Kidney (tissue), 14 donors: ENCODE measurements around the gene ZDHHC15. TPM values are rescaled to one million over a fixed set of nuclear protein-coding genes. Genes with fewer than 3 reads are reported as not detected.
"Not testable (repeated sequence)": the region's sequence is repeated elsewhere in the genome, so short reads cannot be mapped to it uniquely, and the experiment has no call there.

ENCODE experiments used
- DNase-seq, 5 donors: peaks; one replicate each; pipeline ENCODE4 v3.0.0-alpha.2; 2013 to 2020
- FAIRE-seq: peaks from 2 replicates; lab custom pipeline; 2012; peaks lifted over from hg19 to GRCh38; lab: Jason Lieb, UNC
- H3K27ac ChIP-seq, 2 donors: one replicate each; pipeline ENCODE4 v1.7.0; 2013; ENCODE audit warnings: low read depth in 2 of 2, low read length in 2 of 2, inconsistent platforms in 1 of 2
- H3K27me3 ChIP-seq: one replicate; pipeline ENCODE4 v1.7.1; 2013; ENCODE audit warnings: low read length, inconsistent platforms; ENCODE audit not compliant: control insufficient read depth, insufficient read depth
- H3K36me3 ChIP-seq, 3 donors: one replicate each; pipeline versions ENCODE4 v1.7.0 to v1.7.1; 2013; ENCODE audit warnings: low read length in 3 of 3, control low read depth in 1 of 3, inconsistent platforms in 1 of 3; ENCODE audit not compliant: insufficient read depth in 3 of 3, control insufficient read depth in 2 of 3
- H3K4me1 ChIP-seq, 3 donors: one replicate each; pipeline versions ENCODE4 v1.7.0 to v1.7.1; 2013; ENCODE audit warnings: low read length in 3 of 3, inconsistent platforms in 1 of 3, low read depth in 1 of 3; ENCODE audit not compliant: control insufficient read depth in 2 of 3, insufficient read depth in 2 of 3
- H3K4me3 ChIP-seq, 3 donors: one replicate each; pipeline versions ENCODE4 v1.7.0 to v1.8.1; 2013; ENCODE audit warnings: low read length in 3 of 3, control low read depth in 1 of 3, inconsistent platforms in 1 of 3
- H3K9ac ChIP-seq, 3 donors: one replicate each; pipeline versions ENCODE4 v1.7.0 to v1.7.1; 2013; ENCODE audit warnings: low read length in 3 of 3, control low read depth in 1 of 3, inconsistent platforms in 1 of 3
- H3K9me3 ChIP-seq, 3 donors: one replicate each; pipeline versions ENCODE4 v1.7.0 to v1.7.1; 2013; ENCODE audit warnings: low read length in 3 of 3, control low read depth in 1 of 3, inconsistent platforms in 1 of 3; ENCODE audit not compliant: control insufficient read depth in 2 of 3, insufficient read depth in 1 of 3
- intact Hi-C: fragments of 100-400 bp; cut with DNase I; formaldehyde crosslinking; loops from one replicate; pipeline ENCODE4 v1.11.1; 2022
- polyA plus RNA-seq: library from polyadenylated mRNA; stranded (reverse); fragments of 350-450 nt; fragmentation: Illumina TruSeq; extraction: RNeasy Lipid Tissue Mini Kit (QIAGEN cat#74804); gene quantifications from one replicate; pipeline ENCODE4 v1.2.3, GENCODE V29; 2014; ENCODE audit warnings: low read depth, low replicate concordance; ENCODE audit not compliant: insufficient read depth
- total RNA-seq: library from RNA; stranded (reverse); fragmentation: NEBNext Ultra II Directional; extraction: Animal tissue kit (Norgen Biotek cat#: 25700); gene quantifications from one replicate; pipeline ENCODE4 v1.2.1, GENCODE V29; 2021
- TF ChIP-seq, protein P1 (sequence below): IDR thresholded peaks from 3 replicates; pipeline ENCODE4 v1.5.1; 2012; ENCODE audit warnings: mild to moderate bottlenecking, moderate library complexity, borderline replicate concordance; ENCODE audit not compliant: insufficient read depth; ENCODE audit errors: extremely low read depth
- donor health status: control.
- donor health status: control.
- donor health status: control.
- donor health status: control.
- donor health status: control.
- donor health status: DM: yes; HTN: yes; CAD: no.
- donor health status: Normal renal cell carcinoma (clear cell type).

The ZDHHC15 gene
- total and polyA plus RNA-seq, 2 donors from 2014 or later: 1.7 to 2.6 TPM

DNA sequence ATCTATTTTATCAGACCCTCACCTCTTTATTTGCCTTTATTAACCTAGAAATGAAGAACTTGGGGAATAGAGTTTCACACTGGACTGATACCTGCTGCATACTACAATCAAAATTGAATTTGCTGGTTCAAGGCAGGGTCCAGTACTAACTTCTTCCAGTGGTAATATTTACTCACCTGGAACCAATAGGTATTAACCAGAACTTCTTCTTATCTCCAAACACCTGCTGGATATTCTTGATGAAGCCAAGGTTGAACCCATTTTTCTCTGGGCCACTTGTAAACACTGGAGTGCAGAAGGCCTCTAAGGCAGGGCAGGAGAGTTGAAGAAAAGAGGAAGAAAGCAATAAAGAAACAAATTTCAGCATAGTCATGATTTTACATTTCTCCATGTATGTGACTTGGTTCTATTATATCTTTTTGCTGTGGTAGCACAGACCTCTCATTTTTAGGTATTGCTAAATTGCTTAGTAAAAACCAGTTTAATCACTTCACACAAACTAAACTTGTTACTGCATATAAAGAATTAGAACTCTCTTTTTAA lies 101.1 kb downstream of the ZDHHC15 start:
- no peak overlapping the region for H3K9ac ChIP-seq
- DNase-seq: no peak
- FAIRE-seq: no peak
- no peaks in the 10 kb centered on the region for H3K36me3 ChIP-seq
- intact Hi-C loops: no loop called here
- TF ChIP-seq, protein P1, sequence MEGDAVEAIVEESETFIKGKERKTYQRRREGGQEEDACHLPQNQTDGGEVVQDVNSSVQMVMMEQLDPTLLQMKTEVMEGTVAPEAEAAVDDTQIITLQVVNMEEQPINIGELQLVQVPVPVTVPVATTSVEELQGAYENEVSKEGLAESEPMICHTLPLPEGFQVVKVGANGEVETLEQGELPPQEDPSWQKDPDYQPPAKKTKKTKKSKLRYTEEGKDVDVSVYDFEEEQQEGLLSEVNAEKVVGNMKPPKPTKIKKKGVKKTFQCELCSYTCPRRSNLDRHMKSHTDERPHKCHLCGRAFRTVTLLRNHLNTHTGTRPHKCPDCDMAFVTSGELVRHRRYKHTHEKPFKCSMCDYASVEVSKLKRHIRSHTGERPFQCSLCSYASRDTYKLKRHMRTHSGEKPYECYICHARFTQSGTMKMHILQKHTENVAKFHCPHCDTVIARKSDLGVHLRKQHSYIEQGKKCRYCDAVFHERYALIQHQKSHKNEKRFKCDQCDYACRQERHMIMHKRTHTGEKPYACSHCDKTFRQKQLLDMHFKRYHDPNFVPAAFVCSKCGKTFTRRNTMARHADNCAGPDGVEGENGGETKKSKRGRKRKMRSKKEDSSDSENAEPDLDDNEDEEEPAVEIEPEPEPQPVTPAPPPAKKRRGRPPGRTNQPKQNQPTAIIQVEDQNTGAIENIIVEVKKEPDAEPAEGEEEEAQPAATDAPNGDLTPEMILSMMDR: no peak
- no peaks in the 10 kb centered on the region for H3K27me3 ChIP-seq
- H3K4me3 ChIP-seq: no peak overlapping the region
- no peaks in the 10 kb centered on the region for H3K9me3 ChIP-seq
- no peaks in the 10 kb centered on the region for H3K4me1 ChIP-seq
- no peak overlapping the region for H3K27ac ChIP-seq

DNA sequence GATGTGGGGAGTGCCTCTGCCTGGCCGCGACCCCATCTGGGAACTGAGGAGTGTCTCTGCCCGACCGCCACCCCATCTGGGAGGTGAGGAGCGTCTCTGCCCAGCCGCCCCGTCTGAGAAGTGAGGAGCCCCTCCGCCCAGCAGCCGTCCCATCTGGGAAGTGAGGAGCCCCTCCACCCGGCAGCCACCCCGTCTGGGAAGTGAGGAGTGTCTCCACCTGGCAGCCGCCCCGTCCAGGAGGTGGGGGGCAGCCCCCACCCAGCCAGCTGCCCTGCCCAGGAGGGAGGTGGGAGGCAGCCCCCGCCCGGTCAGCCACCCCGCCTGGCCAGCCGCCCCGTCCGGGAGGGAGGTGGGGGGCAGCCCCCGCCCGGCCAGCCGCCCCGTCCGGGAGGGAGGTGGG lies 115.7 kb downstream of the ZDHHC15 start:
- H3K9ac ChIP-seq, H3K9me3 ChIP-seq, FAIRE-seq, H3K4me3 ChIP-seq, intact Hi-C loops, H3K27ac ChIP-seq, H3K4me1 ChIP-seq, H3K36me3 ChIP-seq, H3K27me3 ChIP-seq, DNase-seq: not testable (repeated sequence)

DNA sequence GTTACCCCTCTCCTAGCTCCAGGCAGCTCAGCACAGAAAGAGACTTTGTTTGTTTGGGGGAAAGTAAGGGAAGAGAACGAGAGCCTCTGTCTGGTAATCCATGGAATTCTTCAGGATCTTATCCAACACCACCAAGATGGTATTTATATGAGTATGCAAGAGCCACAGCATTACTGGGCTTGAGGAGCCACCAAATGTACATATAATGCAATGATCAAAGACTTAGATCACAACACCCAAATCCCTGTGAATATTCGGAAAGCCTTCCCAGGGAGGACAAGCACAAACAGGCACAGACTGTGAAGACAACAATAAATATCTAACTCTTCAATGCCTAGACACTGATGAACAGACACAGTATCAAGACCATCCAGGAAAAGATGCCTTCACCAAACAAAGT lies 132.4 kb downstream of the ZDHHC15 start:
- Histone ChIP-seq H3K27ac (no peak overlapping the region), H3K9me3 (peaks cover 0 to 4% (median 2%) of the 10 kb centered on the region in 3 donors), H3K9ac (no peak overlapping the region), H3K36me3 (no peaks in the 10 kb centered on the region), H3K27me3 (no peaks in the 10 kb centered on the region), H3K4me1 (no peaks in the 10 kb centered on the region), H3K4me3 (no peak overlapping the region)
- intact Hi-C loops: no loop called here
- FAIRE-seq (no peak), DNase-seq (no peak)
- TF ChIP-seq, protein P1: no peak

DNA sequence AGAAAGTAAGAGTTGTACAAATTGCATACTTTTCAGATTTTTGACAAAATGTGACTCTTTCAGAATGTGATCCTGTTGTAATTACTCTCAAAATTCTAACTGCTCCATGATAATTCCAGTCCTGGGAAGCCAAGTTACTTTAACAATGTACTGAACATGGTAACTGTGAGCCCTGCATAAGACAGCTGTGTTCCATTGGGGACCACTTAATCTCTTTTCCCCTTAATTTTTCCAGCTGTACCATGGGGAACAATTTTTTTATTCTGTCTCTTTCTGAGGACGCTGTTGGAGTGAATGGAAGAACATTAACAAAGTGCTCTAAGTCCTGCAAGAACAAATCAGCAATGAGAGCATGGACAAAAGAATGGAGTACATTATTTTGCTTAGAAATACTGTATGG lies 153.1 kb downstream of the ZDHHC15 start:
- Histone ChIP-seq H3K36me3 (no peaks in the 10 kb centered on the region), H3K27me3 (no peaks in the 10 kb centered on the region), H3K9ac (no peak overlapping the region), H3K4me1 (no peaks in the 10 kb centered on the region), H3K27ac (no peak overlapping the region), H3K9me3 (no peaks in the 10 kb centered on the region), H3K4me3 (no peak overlapping the region)
- TF ChIP-seq, protein P1: no peak
- intact Hi-C loops: no loop called here
- FAIRE-seq (no peak), DNase-seq (no peak)
